Measurements from ENCODE around the gene RASL10B.
A peak's percentile ranks its signal among the peaks of the same experiment; 100 is the strongest.

RASL10B gene

DNA sequence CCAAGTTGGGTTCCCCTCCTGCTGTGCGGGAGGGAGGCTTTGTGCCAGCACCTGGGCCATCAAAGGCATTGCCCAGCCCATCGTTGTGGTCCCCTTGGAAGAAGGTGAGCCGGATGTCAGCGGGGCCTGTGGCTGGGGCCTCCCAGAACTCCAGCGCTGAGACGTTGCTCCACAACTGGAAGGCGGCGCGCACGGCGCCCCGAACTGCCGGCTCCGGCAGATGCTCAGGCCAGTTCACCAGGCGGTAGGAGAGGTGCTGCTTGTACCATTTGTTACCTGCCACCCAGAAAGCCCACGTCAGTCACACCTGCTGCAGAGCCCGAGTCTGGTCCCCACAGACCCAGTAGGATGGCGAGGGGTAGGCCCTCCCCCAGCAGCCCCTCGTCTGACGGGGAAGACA lies 41.7 kb downstream of the RASL10B start:
- H3K4me1 ChIP-seq, result peaks cover 0 to 51% (median 28%) of the 10 kb centered on the region in 4 donors
- H3K27ac ChIP-seq, result peak overlapping the region; percentile 84 to 89
- intact Hi-C loops (cut with DNase I; ENCODE audit: low total_unique reads), result no loop called here

DNA sequence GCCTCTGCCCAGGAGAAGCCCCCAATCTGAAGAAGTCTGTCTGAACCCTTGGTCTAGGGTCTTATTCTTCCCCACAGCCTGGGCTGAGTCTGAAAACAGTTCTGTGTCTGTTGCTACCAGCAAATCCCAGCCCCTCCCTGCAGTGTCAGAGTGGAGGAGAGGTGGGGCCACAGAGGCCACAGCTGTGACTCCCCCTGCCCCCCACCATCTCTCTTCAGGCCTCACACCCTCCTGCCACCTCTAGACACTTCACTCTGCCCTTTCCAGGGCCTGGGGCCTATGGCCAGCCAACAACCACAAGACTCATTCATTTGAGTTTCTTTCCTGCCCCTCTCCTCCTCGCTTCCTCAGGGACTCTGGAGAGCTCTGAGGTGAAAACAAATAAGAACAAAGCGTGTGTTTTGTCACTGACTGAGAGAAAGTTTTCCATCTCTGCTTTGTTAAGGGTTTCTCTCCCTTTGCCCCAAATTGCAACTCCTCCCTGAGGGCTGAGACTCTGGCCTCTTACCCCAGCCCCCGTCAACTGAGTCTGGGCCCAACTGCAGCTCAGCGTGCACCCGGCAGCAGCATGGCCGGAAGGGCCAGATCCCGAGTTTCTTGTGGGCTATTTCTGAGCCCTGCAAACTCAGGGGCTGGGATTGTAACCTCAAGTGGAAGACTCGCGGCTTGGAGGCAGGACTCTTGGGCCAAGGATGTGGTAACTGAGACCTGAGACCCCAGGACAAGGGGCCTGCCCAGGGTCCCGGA lies 42.4 kb downstream of the RASL10B start:
- H3K36me3 ChIP-seq, result no peaks in the 10 kb centered on the region
- no peaks in the 10 kb centered on the region for H3K27me3 ChIP-seq
- H3K27ac ChIP-seq, result peak overlapping the region; percentile 84 to 89
- TF ChIP-seq, protein P1, sequence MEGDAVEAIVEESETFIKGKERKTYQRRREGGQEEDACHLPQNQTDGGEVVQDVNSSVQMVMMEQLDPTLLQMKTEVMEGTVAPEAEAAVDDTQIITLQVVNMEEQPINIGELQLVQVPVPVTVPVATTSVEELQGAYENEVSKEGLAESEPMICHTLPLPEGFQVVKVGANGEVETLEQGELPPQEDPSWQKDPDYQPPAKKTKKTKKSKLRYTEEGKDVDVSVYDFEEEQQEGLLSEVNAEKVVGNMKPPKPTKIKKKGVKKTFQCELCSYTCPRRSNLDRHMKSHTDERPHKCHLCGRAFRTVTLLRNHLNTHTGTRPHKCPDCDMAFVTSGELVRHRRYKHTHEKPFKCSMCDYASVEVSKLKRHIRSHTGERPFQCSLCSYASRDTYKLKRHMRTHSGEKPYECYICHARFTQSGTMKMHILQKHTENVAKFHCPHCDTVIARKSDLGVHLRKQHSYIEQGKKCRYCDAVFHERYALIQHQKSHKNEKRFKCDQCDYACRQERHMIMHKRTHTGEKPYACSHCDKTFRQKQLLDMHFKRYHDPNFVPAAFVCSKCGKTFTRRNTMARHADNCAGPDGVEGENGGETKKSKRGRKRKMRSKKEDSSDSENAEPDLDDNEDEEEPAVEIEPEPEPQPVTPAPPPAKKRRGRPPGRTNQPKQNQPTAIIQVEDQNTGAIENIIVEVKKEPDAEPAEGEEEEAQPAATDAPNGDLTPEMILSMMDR (IDR thresholded peaks at IDR 0.05), result no peak
- no peak for DNase-seq
- H3K4me3 ChIP-seq, result no peak overlapping the region
- H3K9me3 ChIP-seq, result no peaks in the 10 kb centered on the region
- intact Hi-C loops (cut with DNase I; ENCODE audit: low total_unique reads), result no loop called here
- H3K4me1 ChIP-seq, result peaks cover 0 to 53% (median 28%) of the 10 kb centered on the region in 4 donors

More for the DNA sequence above, 41.7 kb downstream of the RASL10B start:
- H3K27me3 ChIP-seq, result no peaks in the 10 kb centered on the region
- TF ChIP-seq, protein P1 (IDR thresholded peaks at IDR 0.05), result no peak
- no peaks in the 10 kb centered on the region for H3K9me3 ChIP-seq
- no peaks in the 10 kb centered on the region for H3K36me3 ChIP-seq
- DNase-seq, result no peak
- no peak overlapping the region for H3K4me3 ChIP-seq

DNA sequence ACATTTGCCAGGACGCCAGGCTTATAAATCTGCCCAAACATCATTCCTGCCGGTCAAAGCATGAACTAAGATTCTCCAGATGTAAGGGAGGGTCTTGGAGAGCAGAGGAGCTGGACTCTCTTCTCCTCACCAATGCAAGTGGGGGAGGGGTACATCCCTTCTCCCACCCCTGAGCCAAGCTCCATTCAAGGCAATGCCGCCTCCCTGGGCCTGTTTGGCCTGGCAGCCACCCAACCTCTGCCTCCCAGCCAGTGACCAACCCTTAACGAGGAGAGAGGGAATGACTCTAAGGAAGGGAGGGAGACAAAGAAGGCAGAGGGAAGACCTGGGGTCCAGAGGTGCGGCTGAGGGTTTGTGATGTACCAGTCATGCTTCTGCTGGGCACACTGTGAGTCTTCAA lies 43.1 kb downstream of the RASL10B start:
- DNase-seq, result peak; percentile 63 to 93
- H3K4me1 ChIP-seq, result peaks cover 0 to 53% (median 28%) of the 10 kb centered on the region in 4 donors
- H3K27me3 ChIP-seq, result no peaks in the 10 kb centered on the region
- TF ChIP-seq, protein P1 (IDR thresholded peaks at IDR 0.05), result no peak
- no peaks in the 10 kb centered on the region for H3K9me3 ChIP-seq
- peak overlapping the region; percentile 84 to 89 for H3K27ac ChIP-seq
- intact Hi-C loops (cut with DNase I; ENCODE audit: low total_unique reads), result no loop called here
- peak overlapping the region; percentile 34 to 45 for H3K4me3 ChIP-seq
- no peaks in the 10 kb centered on the region for H3K36me3 ChIP-seq

DNA sequence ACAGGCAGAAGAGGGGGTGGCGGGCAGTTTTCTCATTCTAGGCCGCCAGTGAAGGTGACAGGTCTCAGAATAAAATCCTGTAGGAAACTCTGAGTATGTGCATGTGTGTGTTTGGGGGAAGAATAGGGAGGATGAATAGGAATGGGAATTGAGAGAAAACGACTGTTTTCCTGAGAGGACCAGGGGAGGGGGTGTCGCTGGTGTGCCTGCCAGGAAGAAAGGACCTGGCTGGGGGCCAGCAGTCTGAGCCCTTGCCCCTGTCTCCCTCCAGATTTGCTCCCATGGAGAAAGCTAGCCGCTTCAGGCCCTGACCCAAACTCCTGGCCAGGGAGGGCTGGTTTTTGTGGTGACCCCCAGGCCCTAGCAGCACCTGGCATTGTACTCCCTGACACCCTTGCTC lies 43.6 kb downstream of the RASL10B start:
- H3K27me3 ChIP-seq, result no peaks in the 10 kb centered on the region
- TF ChIP-seq, protein P1 (IDR thresholded peaks at IDR 0.05), result peak in 1 of 2 experiments; percentile 4
- H3K4me3 ChIP-seq, result peak overlapping the region; percentile 34 to 45
- H3K4me1 ChIP-seq, result peaks cover 0 to 53% (median 28%) of the 10 kb centered on the region in 4 donors
- H3K36me3 ChIP-seq, result no peaks in the 10 kb centered on the region
- intact Hi-C loops (cut with DNase I; ENCODE audit: low total_unique reads), result no loop called here
- DNase-seq, result no peak
- H3K27ac ChIP-seq, result peak overlapping the region; percentile 84 to 89
- no peaks in the 10 kb centered on the region for H3K9me3 ChIP-seq

DNA sequence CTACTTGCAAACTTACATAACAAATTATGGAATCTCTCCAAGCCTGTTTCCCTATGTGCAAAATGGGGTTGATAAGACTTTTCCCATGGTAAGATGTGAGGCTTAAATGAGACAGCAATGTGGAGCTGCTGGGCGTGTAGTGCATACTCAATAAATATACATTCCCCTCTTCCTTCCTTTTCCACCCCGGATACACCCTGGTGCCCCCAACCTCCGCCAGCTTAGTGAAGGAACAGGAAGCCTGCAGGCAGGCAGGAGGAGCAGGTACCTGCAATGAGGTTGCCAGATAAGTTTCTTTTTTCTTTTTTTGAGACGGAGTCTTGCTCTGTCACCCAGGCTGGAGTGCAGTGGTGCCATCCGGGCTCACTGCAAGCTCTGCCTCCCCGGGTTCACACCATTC lies 44.1 kb downstream of the RASL10B start:
- peak overlapping the region; percentile 34 to 45 for H3K4me3 ChIP-seq
- TF ChIP-seq, protein P1 (IDR thresholded peaks at IDR 0.05), result no peak
- H3K27ac ChIP-seq, result peak overlapping the region; percentile 84 to 89
- H3K36me3 ChIP-seq, result no peaks in the 10 kb centered on the region
- H3K4me1 ChIP-seq, result peaks cover 0 to 53% (median 28%) of the 10 kb centered on the region in 4 donors
- no peaks in the 10 kb centered on the region for H3K27me3 ChIP-seq
- H3K9me3 ChIP-seq, result no peaks in the 10 kb centered on the region
- no peak for DNase-seq
- intact Hi-C loops (cut with DNase I; ENCODE audit: low total_unique reads), result no loop called here
